GM10248 (cell line): ENCODE results near the gene TTC1.

Experiments
- CTCF ChIA-PET: fragments of 300-600 bp; sonication (Branson Sonifier 250); formaldehyde crosslinking; extraction: SDS; loops from one replicate; lab custom pipeline; 2021; ENCODE audit warnings: antibody characterized with exemption; lab: Yijun Ruan, JAX
- POLR2A ChIA-PET: fragments of 350-650 bp; sonication (Branson Sonifier 250); formaldehyde crosslinking; extraction: SDS; loops from one replicate; lab custom pipeline; 2020; ENCODE audit warnings: antibody characterized with exemption; lab: Yijun Ruan, JAX
- DNase-seq: peaks from one replicate; pipeline ENCODE4 v3.0.0; 2012; ENCODE audit errors: extremely low spot score
- CTCF ChIP-seq: IDR thresholded peaks from 2 replicates; pipeline ENCODE4 v1.5.1; 2012; ENCODE audit warnings: mild to moderate bottlenecking, low read depth; ENCODE audit errors: extremely low read depth, missing control alignments, control extremely low read depth

The TTC1 gene

GRCh38 chr5:159969966-159970365 is 39.0 kb upstream of the TTC1 start:
- no peak for DNase-seq
- TF ChIP-seq CTCF = no peak
- CTCF ChIA-PET = interaction anchor here (1.0 kb wide), 1 partner anchor 18 kb away, joined by 4 read pairs; no protein-coding TSS in a partner anchor
- POLR2A ChIA-PET = no interaction called here

GRCh38 chr5:159971038-159971437 is 37.9 kb upstream of the TTC1 start:
- no peak for DNase-seq
- ChIA-PET CTCF (no interaction called here), POLR2A (no interaction called here)
- TF ChIP-seq CTCF = no peak

- DNase-seq = no peak
- ChIA-PET CTCF (no interaction called here), POLR2A (no interaction called here)
- TF ChIP-seq CTCF = no peak
These were observed 37.4 kb upstream of the TTC1 start for GRCh38 chr5:159971514-159971913.

- POLR2A ChIA-PET = no interaction called here
- CTCF ChIA-PET = no interaction called here
- no peak for DNase-seq
- no peak for TF ChIP-seq CTCF
These were observed 36.9 kb upstream of the TTC1 start for GRCh38 chr5:159971931-159972461.

GRCh38 chr5:159972538-159973362 is 36.2 kb upstream of the TTC1 start:
- ChIA-PET CTCF (no interaction called here), POLR2A (no interaction called here)
- no peak for TF ChIP-seq CTCF
- DNase-seq = no peak

GRCh38 chr5:159975462-159976019 is 33.4 kb upstream of the TTC1 start:
- POLR2A ChIA-PET = no interaction called here
- no peak for TF ChIP-seq CTCF

More at GRCh38 chr5:159975462-159976019, 33.4 kb upstream of the TTC1 start:
- DNase-seq = no peak
- CTCF ChIA-PET = no interaction called here
